ENCODE results near the gene NDUFAB1.

Gene NDUFAB1

DNA sequence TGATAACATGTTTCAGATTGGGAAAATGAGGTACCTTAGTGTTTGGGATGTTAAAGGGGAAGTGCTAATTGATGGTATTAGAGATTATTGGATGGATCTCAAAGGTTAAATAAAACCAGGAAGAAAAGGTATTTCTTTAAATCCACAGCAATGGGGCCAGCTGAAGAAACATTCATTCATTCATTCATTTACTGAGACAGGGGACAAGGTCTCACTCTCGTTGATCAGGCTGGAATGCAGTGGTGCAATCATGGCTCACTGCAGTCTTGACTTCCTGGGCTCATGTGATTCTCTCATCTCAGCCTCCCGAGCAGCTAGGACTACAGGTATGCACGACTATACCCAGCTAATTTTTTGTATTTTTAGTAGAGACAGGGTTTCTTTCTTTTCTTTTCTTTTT lies 58.7 kb downstream of the NDUFAB1 start:
- no peak for TF ChIP-seq TAF1 (IDR thresholded peaks at IDR 0.05; ENCODE audit: low read depth, low read length)
- no peak for TF ChIP-seq POLR2AphosphoS5 (IDR thresholded peaks at IDR 0.05; ENCODE audit: low read depth, low read length)
- no peak for TF ChIP-seq POU2F2 (IDR thresholded peaks at IDR 0.05; ENCODE audit: low read depth, low read length)
- no peak for TF ChIP-seq POLR2A (IDR thresholded peaks at IDR 0.05; ENCODE audit: low read depth, low read length)
- TF ChIP-seq PAX5 (IDR thresholded peaks at IDR 0.05; ENCODE audit: insufficient read depth, low read length, severe bottlenecking) = no peak
- no peak for TF ChIP-seq SPI1 (IDR thresholded peaks at IDR 0.05; ENCODE audit: low read depth, low read length)
- FAIRE-seq (no peak), DNase-seq (ENCODE audit: insufficient read length, low spot score) (no peak)

DNA sequence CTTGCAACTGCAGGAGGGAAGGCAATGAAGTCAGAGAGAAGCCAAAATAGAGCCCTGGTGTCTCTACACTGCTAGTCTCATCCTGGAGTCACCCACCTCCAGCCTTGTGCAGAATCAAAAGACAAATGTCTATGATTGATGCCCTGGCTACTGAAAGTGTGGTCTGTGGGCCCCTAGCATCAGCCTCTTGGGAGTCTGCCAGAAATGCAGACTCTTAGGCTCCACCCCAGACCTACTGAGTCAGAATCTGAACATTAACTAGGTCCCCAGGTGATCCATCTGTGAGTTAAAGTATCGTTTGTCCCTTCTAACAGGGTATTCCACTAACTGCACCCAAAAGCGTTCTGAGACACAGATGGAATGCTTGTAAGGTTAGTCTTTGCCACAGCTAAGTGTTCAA lies 60.2 kb downstream of the NDUFAB1 start:
- no peak for DNase-seq (ENCODE audit: insufficient read length, low spot score)
- FAIRE-seq = no peak
- TF ChIP-seq SPI1 (IDR thresholded peaks at IDR 0.05; ENCODE audit: low read depth, low read length) (no peak), TAF1 (IDR thresholded peaks at IDR 0.05; ENCODE audit: low read depth, low read length) (no peak), POU2F2 (IDR thresholded peaks at IDR 0.05; ENCODE audit: low read depth, low read length) (no peak), POLR2A (IDR thresholded peaks at IDR 0.05; ENCODE audit: low read depth, low read length) (no peak), POLR2AphosphoS5 (IDR thresholded peaks at IDR 0.05; ENCODE audit: low read depth, low read length) (no peak), PAX5 (IDR thresholded peaks at IDR 0.05; ENCODE audit: insufficient read depth, low read length, severe bottlenecking) (no peak)

DNA sequence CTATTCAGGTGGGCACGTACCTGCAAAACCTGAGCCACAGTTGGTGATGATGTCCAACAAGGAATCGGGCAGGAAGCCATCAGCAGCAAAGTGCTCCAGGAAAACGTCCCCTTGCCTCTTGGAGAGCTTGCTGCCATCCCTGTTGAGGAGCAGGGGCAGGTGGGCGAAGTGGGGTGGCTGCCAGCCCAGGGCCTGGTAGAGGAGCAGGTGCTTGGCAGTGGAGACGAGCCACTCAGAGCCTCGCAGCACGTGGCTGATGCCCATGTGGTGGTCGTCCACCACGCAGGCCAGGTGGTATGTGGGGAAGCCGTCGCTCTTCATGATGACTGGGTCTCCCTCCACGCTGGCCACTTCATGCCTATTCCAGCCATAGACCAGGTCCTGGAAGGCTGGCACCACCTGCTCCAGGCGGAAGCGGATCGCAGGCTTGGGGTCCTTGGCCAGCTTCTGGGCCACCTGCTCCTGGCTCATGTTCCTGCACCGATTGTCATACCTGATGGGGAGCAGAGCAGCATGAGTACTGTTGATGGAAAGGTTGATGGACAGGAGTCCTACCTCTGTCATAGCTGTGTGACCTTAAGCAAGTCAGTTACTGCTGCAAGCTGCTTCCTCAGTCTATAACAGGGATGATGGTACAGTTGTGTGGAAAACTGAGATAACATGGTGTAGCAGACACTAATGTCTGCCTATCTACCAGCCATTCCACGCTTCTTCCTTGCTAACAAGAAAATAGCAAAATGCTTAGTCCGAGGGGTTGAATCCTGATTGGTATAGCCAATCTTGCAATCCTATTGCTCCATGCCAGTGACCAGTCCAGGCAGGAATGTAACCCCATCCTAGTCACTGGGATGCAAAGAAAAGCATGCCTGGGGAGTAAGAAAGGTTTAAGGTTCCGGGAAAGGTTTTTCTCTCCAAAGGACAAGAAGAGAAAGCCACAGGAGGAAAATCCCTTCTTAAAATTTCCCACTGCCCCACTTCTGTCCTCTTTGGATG lies 61.0 kb downstream of the NDUFAB1 start:
- no peak for TF ChIP-seq TAF1 (IDR thresholded peaks at IDR 0.05; ENCODE audit: low read depth, low read length)
- TF ChIP-seq PAX5 (IDR thresholded peaks at IDR 0.05; ENCODE audit: insufficient read depth, low read length, severe bottlenecking) = no peak
- no peak for TF ChIP-seq POLR2A (IDR thresholded peaks at IDR 0.05; ENCODE audit: low read depth, low read length)
- no peak for TF ChIP-seq SPI1 (IDR thresholded peaks at IDR 0.05; ENCODE audit: low read depth, low read length)
- no peak for TF ChIP-seq POU2F2 (IDR thresholded peaks at IDR 0.05; ENCODE audit: low read depth, low read length)
- TF ChIP-seq POLR2AphosphoS5 (IDR thresholded peaks at IDR 0.05; ENCODE audit: low read depth, low read length) = no peak
- DNase-seq (ENCODE audit: insufficient read length, low spot score) (no peak), FAIRE-seq (no peak)

DNA sequence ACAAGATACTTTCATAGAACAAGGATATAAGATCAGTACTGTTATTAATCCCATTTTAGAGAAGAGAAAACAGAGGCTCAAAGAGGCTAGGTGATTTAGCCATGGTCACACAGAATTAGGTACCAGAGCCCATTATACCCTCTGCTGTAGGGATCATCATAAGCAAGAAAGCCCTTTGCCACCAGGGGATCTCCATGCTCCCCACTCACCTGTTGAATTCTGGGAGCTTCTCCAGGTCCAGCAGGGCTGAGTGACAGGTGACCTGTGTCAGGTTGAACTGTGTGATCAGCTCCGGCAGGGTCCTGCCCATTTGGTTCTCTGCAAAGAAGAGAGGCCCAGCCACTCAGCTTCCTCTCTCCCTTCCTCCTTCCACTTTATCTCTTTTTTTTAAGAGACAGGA lies 63.7 kb downstream of the NDUFAB1 start:
- FAIRE-seq = no peak
- TF ChIP-seq POU2F2 (IDR thresholded peaks at IDR 0.05; ENCODE audit: low read depth, low read length) (no peak), TAF1 (IDR thresholded peaks at IDR 0.05; ENCODE audit: low read depth, low read length) (no peak), POLR2AphosphoS5 (IDR thresholded peaks at IDR 0.05; ENCODE audit: low read depth, low read length) (no peak)
- DNase-seq (ENCODE audit: insufficient read length, low spot score) = no peak
